ENCODE results near the gene PGAP6. TPM values are rescaled to one million over a fixed set of nuclear protein-coding genes. Genes with fewer than 3 reads are reported as not detected.

Gene PGAP6
- total RNA-seq, 2 donors from 2014 or later, result 104 to 115 TPM

DNA sequence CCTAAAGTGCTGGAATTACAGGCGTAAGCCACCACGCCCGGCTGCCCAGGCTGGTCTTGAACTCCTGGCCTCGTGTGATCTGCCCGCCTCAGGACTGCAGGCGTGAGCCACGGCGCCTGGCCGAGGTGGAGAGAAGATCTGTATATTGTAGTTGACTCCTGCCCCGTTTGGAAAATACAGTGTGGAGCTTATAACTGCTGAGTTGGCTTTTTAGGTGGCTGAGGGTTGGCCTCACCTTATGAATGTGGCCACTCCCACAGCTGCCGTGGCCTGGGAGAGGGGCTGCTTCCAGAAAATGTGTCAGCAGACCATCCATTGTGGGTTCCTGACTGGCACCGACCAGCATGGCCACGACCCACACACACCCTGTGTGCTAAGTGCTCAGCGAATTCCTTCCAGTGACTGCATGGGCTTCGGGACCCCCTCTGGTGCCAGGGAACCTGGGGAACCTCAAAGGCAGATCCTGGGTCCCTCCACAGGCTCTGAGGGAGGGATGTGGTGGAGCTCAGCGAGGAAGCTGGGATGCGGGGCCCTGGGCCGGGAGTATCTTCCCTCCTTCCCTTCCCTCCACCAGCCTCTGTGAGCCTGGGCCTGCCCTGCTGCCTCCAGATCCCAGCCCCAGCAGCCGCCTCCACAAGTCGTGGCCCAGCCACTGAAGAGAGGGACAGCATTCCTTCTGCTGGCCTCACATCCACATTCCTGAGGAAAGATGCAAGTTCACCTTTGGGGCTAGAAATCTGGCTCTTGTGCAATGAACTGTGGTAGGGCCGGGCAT is 32.8 kb upstream of the PGAP6 start:
- Histone ChIP-seq H3K9me3 (ENCODE audit: control insufficient read depth, low read length) (no peaks in the 10 kb centered on the region), H3K27me3 (ENCODE audit: control insufficient read depth, insufficient read depth, low read length, poor library complexity, severe bottlenecking) (no peaks in the 10 kb centered on the region), H3K4me1 (ENCODE audit: control insufficient read depth, insufficient read depth, low read length) (no peaks in the 10 kb centered on the region), H3K4me3 (ENCODE audit: low read length) (no peak overlapping the region), H3K36me3 (ENCODE audit: control insufficient read depth, insufficient read depth, low read length) (no peaks in the 10 kb centered on the region), H3K9ac (ENCODE audit: extremely low read depth, low read length, poor library complexity, severe bottlenecking) (no peak overlapping the region), H3K27ac (ENCODE audit: low read depth, low read length) (no peak overlapping the region)
- TF ChIP-seq, protein P1, sequence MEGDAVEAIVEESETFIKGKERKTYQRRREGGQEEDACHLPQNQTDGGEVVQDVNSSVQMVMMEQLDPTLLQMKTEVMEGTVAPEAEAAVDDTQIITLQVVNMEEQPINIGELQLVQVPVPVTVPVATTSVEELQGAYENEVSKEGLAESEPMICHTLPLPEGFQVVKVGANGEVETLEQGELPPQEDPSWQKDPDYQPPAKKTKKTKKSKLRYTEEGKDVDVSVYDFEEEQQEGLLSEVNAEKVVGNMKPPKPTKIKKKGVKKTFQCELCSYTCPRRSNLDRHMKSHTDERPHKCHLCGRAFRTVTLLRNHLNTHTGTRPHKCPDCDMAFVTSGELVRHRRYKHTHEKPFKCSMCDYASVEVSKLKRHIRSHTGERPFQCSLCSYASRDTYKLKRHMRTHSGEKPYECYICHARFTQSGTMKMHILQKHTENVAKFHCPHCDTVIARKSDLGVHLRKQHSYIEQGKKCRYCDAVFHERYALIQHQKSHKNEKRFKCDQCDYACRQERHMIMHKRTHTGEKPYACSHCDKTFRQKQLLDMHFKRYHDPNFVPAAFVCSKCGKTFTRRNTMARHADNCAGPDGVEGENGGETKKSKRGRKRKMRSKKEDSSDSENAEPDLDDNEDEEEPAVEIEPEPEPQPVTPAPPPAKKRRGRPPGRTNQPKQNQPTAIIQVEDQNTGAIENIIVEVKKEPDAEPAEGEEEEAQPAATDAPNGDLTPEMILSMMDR (conservative IDR thresholded peaks at IDR 0.05), result no peak
- Mint-ChIP-seq H3K36me3 (ENCODE audit: low read depth) (peaks cover 4% of the 10 kb centered on the region), H3K9me3 (no peaks in the 10 kb centered on the region), H3K4me1 (no peaks in the 10 kb centered on the region), H3K27ac (no peak overlapping the region), H3K27me3 (ENCODE audit: insufficient read depth) (no peaks in the 10 kb centered on the region), H3K4me3 (no peak overlapping the region)
- WGBS, 2 experiments (ENCODE audit: insufficient coverage in 1 of 2, insufficient read length in 1 of 2), result 95% methylated on average over 9 to 21 of the region's 21 CpGs
- DNase-seq, result peak; percentile 44

DNA sequence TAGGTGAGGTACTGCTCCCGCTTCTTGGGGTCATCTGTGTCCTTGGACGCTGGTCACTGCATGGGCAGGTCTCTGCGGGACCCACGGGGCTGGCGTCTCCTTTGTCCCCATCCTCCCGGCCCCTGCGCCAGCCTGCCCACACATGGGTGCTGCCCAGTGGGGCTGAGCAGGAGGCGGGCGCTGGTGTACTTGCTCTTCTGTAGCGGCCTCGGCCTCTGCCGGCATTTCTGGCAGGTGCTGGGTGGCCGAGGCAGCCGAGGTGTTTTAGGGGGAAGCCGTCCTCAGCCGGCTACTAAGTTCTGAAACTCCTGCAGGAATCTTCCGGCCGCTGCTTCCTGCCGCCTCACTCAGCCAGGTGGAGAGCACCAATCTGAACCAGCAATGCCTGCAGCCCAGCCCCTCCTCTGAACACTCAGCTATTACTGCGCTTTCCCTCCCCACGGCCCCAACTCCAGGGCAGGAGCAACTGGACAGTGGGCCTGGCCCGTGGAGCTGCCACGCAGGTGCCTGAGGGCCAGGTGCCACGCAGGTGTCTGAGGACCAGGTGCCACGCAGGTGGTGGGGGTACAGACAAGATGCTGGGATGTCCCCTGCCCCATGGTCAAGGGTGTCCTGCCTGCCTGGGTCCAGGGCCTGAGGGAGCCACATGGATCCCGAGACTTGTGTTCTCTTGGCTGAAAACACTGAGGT is 29.9 kb upstream of the PGAP6 start:
- Histone ChIP-seq H3K4me3 (ENCODE audit: low read length) (no peak overlapping the region), H3K4me1 (ENCODE audit: control insufficient read depth, insufficient read depth, low read length) (no peaks in the 10 kb centered on the region), H3K27me3 (ENCODE audit: control insufficient read depth, insufficient read depth, low read length, poor library complexity, severe bottlenecking) (no peaks in the 10 kb centered on the region), H3K36me3 (ENCODE audit: control insufficient read depth, insufficient read depth, low read length) (no peaks in the 10 kb centered on the region), H3K27ac (ENCODE audit: low read depth, low read length) (no peak overlapping the region), H3K9ac (ENCODE audit: extremely low read depth, low read length, poor library complexity, severe bottlenecking) (no peak overlapping the region), H3K9me3 (ENCODE audit: control insufficient read depth, low read length) (no peaks in the 10 kb centered on the region)
- no peak overlapping the region for H3K27ac Mint-ChIP-seq
- peaks cover 10% of the 10 kb centered on the region for H3K36me3 Mint-ChIP-seq (ENCODE audit: low read depth)
- no peak for DNase-seq
- TF ChIP-seq, protein P1 (conservative IDR thresholded peaks at IDR 0.05), result no peak
- H3K27me3 Mint-ChIP-seq (ENCODE audit: insufficient read depth), result no peaks in the 10 kb centered on the region
- 96 to 97% methylated on average over 21 to 26 of the region's 26 CpGs for WGBS, 2 experiments (ENCODE audit: insufficient coverage in 1 of 2, insufficient read length in 1 of 2)
- H3K4me3 Mint-ChIP-seq, result no peak overlapping the region
- no peaks in the 10 kb centered on the region for H3K4me1 Mint-ChIP-seq
- H3K9me3 Mint-ChIP-seq, result no peaks in the 10 kb centered on the region

DNA sequence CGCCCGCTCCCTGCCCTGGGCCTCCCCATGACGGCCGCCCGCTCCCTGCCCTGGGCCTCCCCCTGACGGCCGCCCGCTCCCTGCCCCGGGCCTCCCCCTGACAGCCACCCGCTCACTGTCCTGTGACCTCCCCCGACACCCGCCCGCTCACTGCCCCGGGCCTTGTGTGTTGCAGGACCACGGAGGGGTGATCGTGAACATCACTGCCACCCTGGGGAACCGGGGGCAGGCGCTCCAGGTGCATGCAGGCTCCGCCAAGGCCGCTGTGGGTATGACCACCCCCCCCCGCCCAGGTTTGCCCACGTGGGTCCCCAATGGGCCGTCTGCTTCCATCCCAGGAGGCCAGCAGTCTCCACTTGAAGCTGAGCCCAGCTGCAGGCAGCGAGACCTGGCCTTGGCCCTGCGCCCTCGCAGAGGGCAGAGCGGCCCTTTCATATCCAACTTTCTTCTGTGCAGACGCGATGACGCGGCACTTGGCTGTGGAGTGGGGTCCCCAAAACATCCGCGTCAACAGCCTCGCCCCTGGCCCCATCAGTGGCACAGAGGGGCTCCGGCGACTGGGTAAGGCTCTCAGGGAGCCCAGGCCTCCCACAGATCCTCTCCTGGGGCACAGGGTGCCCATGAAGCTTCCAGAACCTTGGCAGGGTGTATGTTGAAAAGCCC is 28.9 kb upstream of the PGAP6 start:
- Histone ChIP-seq H3K9me3 (ENCODE audit: control insufficient read depth, low read length) (no peaks in the 10 kb centered on the region), H3K27me3 (ENCODE audit: control insufficient read depth, insufficient read depth, low read length, poor library complexity, severe bottlenecking) (no peaks in the 10 kb centered on the region), H3K4me3 (ENCODE audit: low read length) (no peak overlapping the region), H3K9ac (ENCODE audit: extremely low read depth, low read length, poor library complexity, severe bottlenecking) (no peak overlapping the region), H3K27ac (ENCODE audit: low read depth, low read length) (no peak overlapping the region), H3K36me3 (ENCODE audit: control insufficient read depth, insufficient read depth, low read length) (no peaks in the 10 kb centered on the region), H3K4me1 (ENCODE audit: control insufficient read depth, insufficient read depth, low read length) (no peaks in the 10 kb centered on the region)
- no peaks in the 10 kb centered on the region for H3K4me1 Mint-ChIP-seq
- 94 to 98% methylated on average over 12 to 36 of the region's 36 CpGs for WGBS, 2 experiments (ENCODE audit: insufficient coverage in 1 of 2, insufficient read length in 1 of 2)
- H3K27ac Mint-ChIP-seq, result no peak overlapping the region
- no peak overlapping the region for H3K4me3 Mint-ChIP-seq
- H3K36me3 Mint-ChIP-seq (ENCODE audit: low read depth), result peaks cover 10% of the 10 kb centered on the region
- H3K27me3 Mint-ChIP-seq (ENCODE audit: insufficient read depth), result no peaks in the 10 kb centered on the region
- no peaks in the 10 kb centered on the region for H3K9me3 Mint-ChIP-seq
- TF ChIP-seq, protein P1 (conservative IDR thresholded peaks at IDR 0.05), result no peak
- DNase-seq, result no peak

Measured in endodermal cell (in vitro differentiated cells).